ENCODE measurements around the gene TANGO2. TPM values are rescaled to one million over a fixed set of nuclear protein-coding genes. Genes with fewer than 3 reads are reported as not detected.

TANGO2 gene
- 20.9 and 22.0 TPM in 2 replicates for total RNA-seq

GRCh38 chr22:20020533-20021195 is at the start of gene TANGO2:
TANGO2 (plus strand) TSS chr22:20021110; CDS start chr22:20036799, 15,689 bp downstream.
- Histone ChIP-seq H3K4me3 (ENCODE audit: low read depth, low read length) (peak within 1 kb of the TSS; percentile 95), H3K36me3 (ENCODE audit: control insufficient read depth, insufficient read depth, low read length) (peaks cover 1% of the 10 kb centered on the region), H3K27me3 (ENCODE audit: control insufficient read depth, insufficient read depth, low read length) (peaks cover 18% of the 10 kb centered on the region)
- peak; percentile 37 for DNase-seq (ENCODE audit: low read depth)
- no peak for TF ChIP-seq CTCF (IDR thresholded peaks at IDR 0.05; ENCODE audit: insufficient read depth, low read length, poor library complexity, severe bottlenecking)

GRCh38 chr22:19971276-19972124 is 49.4 kb upstream of the TANGO2 start:
- Histone ChIP-seq H3K4me3 (ENCODE audit: low read depth, low read length) (no peak overlapping the region), H3K36me3 (ENCODE audit: control insufficient read depth, insufficient read depth, low read length) (peaks cover 3% of the 10 kb centered on the region), H3K27me3 (ENCODE audit: control insufficient read depth, insufficient read depth, low read length) (no peaks in the 10 kb centered on the region)
- no peak for DNase-seq (ENCODE audit: low read depth)
- TF ChIP-seq CTCF (IDR thresholded peaks at IDR 0.05; ENCODE audit: insufficient read depth, low read length, poor library complexity, severe bottlenecking), result no peak

GRCh38 chr22:19972251-19972650 is 48.7 kb upstream of the TANGO2 start:
- no peak for TF ChIP-seq CTCF (IDR thresholded peaks at IDR 0.05; ENCODE audit: insufficient read depth, low read length, poor library complexity, severe bottlenecking)
- no peak for DNase-seq (ENCODE audit: low read depth)
- Histone ChIP-seq H3K36me3 (ENCODE audit: control insufficient read depth, insufficient read depth, low read length) (peaks cover 3% of the 10 kb centered on the region), H3K4me3 (ENCODE audit: low read depth, low read length) (no peak overlapping the region), H3K27me3 (ENCODE audit: control insufficient read depth, insufficient read depth, low read length) (no peaks in the 10 kb centered on the region)

GRCh38 chr22:19972652-19973550 is 48.0 kb upstream of the TANGO2 start:
- Histone ChIP-seq H3K4me3 (ENCODE audit: low read depth, low read length) (no peak overlapping the region), H3K27me3 (ENCODE audit: control insufficient read depth, insufficient read depth, low read length) (no peaks in the 10 kb centered on the region), H3K36me3 (ENCODE audit: control insufficient read depth, insufficient read depth, low read length) (peaks cover 3% of the 10 kb centered on the region)
- TF ChIP-seq CTCF (IDR thresholded peaks at IDR 0.05; ENCODE audit: insufficient read depth, low read length, poor library complexity, severe bottlenecking), result no peak
- no peak for DNase-seq (ENCODE audit: low read depth)

- Histone ChIP-seq H3K36me3 (ENCODE audit: control insufficient read depth, insufficient read depth, low read length) (peaks cover 3% of the 10 kb centered on the region), H3K4me3 (ENCODE audit: low read depth, low read length) (no peak overlapping the region), H3K27me3 (ENCODE audit: control insufficient read depth, insufficient read depth, low read length) (no peaks in the 10 kb centered on the region)
- no peak for TF ChIP-seq CTCF (IDR thresholded peaks at IDR 0.05; ENCODE audit: insufficient read depth, low read length, poor library complexity, severe bottlenecking)
- DNase-seq (ENCODE audit: low read depth), result no peak
Observed at GRCh38 chr22:19973551-19974267, 47.2 kb upstream of the TANGO2 start.
